Uterus (tissue), 4 donors: ENCODE results near the gene GRIK4. TPM values are rescaled to one million over a fixed set of nuclear protein-coding genes. Genes with fewer than 3 reads are reported as not detected.

ENCODE experiments used
- DNase-seq, 2 donors: peaks; one replicate each; pipeline ENCODE4 v3.0.0-alpha.2; 2019 to 2020
- H3K27ac ChIP-seq, 2 donors: fragments of 200-600 bp; sonication (generic); 1 replicate in 1 of 2; 2 replicates in 1 of 2; pipeline ENCODE4 v1.5.1; 2016 to 2018
- H3K27me3 ChIP-seq, 2 donors: fragments of 200-600 bp; sonication (generic); one replicate each; pipeline ENCODE4 v1.5.1; 2018 to 2019; ENCODE audit warnings: control low read depth in 1 of 2
- H3K36me3 ChIP-seq, 2 donors: fragments of 200-600 bp; sonication (generic); one replicate each; pipeline ENCODE4 v1.5.1; 2019; ENCODE audit warnings: control low read depth in 1 of 2
- H3K4me1 ChIP-seq, 2 donors: fragments of 200-600 bp; sonication (generic); one replicate each; pipeline ENCODE4 v1.5.1; 2018 to 2019; ENCODE audit warnings: control low read depth in 1 of 2
- H3K4me3 ChIP-seq, 2 donors: fragments of 200-600 bp; sonication (generic); 1 replicate in 1 of 2; 2 replicates in 1 of 2; pipeline ENCODE4 v1.5.1; 2018 to 2019; ENCODE audit warnings: mild to moderate bottlenecking in 1 of 2
- H3K9me3 ChIP-seq, 2 donors: fragments of 200-600 bp; sonication (generic); one replicate each; pipeline ENCODE4 v1.5.1; 2019; ENCODE audit warnings: control low read depth in 1 of 2
- CTCF ChIP-seq, 4 experiments: fragments of 200-600 bp in 2 of 4; fragments of 450-650 bp in 2 of 4; sonication (generic) in 2 of 4; IDR thresholded peaks; one replicate each; pipeline ENCODE4 v1.5.1; 2016 to 2019; ENCODE audit warnings: antibody characterized with exemption in 4 of 4, mild to moderate bottlenecking in 2 of 4, moderate library complexity in 1 of 4
- POLR2A ChIP-seq, 2 donors: fragments of 450-650 bp; IDR thresholded peaks; one replicate each; pipeline ENCODE4 v1.6.1; 2016; ENCODE audit warnings: antibody characterized with exemption in 2 of 2, mild to moderate bottlenecking in 1 of 2, moderate library complexity in 1 of 2
- intact Hi-C: fragments of 100-400 bp; cut with DNase I; formaldehyde crosslinking; loops from one replicate; pipeline ENCODE4 v1.15.1; 2023; ENCODE audit warnings: low total_unique reads
- total RNA-seq, 4 donors: library from RNA; depleted of rRNA in 3 of 4; stranded (reverse); fragments of >200 nt in 3 of 4; gene quantifications; one replicate each; pipeline versions ENCODE4 v1.1.0 to v1.2.4, GENCODE V29; 2014 to 2023
- donor health status: DM: yes; HTN: yes; CAD: no.

Gene GRIK4
- total RNA-seq, 4 donors from 2014 or later = 0.28 to 1.1 TPM; not detected in 2

GRCh38 chr11:120904116-120904515, 392.6 kb downstream of the GRIK4 start:
- no peak overlapping the region for H3K4me3 ChIP-seq
- no peak for TF ChIP-seq CTCF (IDR thresholded peaks at IDR 0.05)
- no peak for TF ChIP-seq POLR2A (IDR thresholded peaks at IDR 0.05)
- no peaks in the 10 kb centered on the region for H3K27me3 ChIP-seq
- no peaks in the 10 kb centered on the region for H3K9me3 ChIP-seq
- no peaks in the 10 kb centered on the region for H3K36me3 ChIP-seq
- H3K4me1 ChIP-seq = no peaks in the 10 kb centered on the region
- intact Hi-C loops = no loop called here
- no peak for DNase-seq
- H3K27ac ChIP-seq = no peak overlapping the region

DNA sequence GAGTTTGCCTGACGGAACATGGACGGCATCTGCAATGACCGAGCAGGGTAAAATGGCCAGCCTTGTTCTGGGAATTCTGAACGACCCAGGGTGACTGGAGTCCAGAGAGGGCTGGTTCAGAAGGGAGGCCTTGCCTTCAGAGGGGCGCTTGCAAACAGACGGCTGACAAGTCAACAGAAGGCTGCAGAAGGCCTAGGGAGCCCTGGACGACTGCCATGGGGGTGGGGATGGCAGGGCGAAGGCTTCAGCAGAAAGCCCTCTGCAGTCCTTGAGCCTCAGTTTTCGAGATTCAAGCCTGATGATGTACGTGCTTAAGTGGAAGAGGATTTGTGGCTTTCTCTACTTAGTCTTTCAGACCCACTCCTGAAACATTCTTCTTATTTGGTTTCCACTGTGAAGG, 395.2 kb downstream of the GRIK4 start:
- no peaks in the 10 kb centered on the region for H3K36me3 ChIP-seq
- DNase-seq = no peak
- intact Hi-C loops = no loop called here
- TF ChIP-seq POLR2A (IDR thresholded peaks at IDR 0.05) (no peak), CTCF (IDR thresholded peaks at IDR 0.05) (no peak)
- no peak overlapping the region for H3K27ac ChIP-seq
- no peak overlapping the region for H3K4me3 ChIP-seq
- H3K9me3 ChIP-seq = no peaks in the 10 kb centered on the region
- H3K27me3 ChIP-seq = no peaks in the 10 kb centered on the region
- H3K4me1 ChIP-seq = no peaks in the 10 kb centered on the region

GRCh38 chr11:120907971-120908370, 396.4 kb downstream of the GRIK4 start:
- no peak for DNase-seq
- Histone ChIP-seq H3K9me3 (no peaks in the 10 kb centered on the region), H3K4me3 (no peak overlapping the region), H3K36me3 (no peaks in the 10 kb centered on the region), H3K27ac (no peak overlapping the region), H3K4me1 (no peaks in the 10 kb centered on the region), H3K27me3 (no peaks in the 10 kb centered on the region)
- intact Hi-C loops = no loop called here
- TF ChIP-seq POLR2A (IDR thresholded peaks at IDR 0.05) = no peak
- no peak for TF ChIP-seq CTCF (IDR thresholded peaks at IDR 0.05)

- DNase-seq = no peak
- Histone ChIP-seq H3K36me3 (no peaks in the 10 kb centered on the region), H3K27ac (no peak overlapping the region), H3K27me3 (no peaks in the 10 kb centered on the region), H3K4me3 (no peak overlapping the region), H3K9me3 (no peaks in the 10 kb centered on the region), H3K4me1 (no peaks in the 10 kb centered on the region)
- no peak for TF ChIP-seq POLR2A (IDR thresholded peaks at IDR 0.05)
- no peak for TF ChIP-seq CTCF (IDR thresholded peaks at IDR 0.05)
- intact Hi-C loops = no loop called here
Observed at GRCh38 chr11:120908461-120909181, 397.1 kb downstream of the GRIK4 start.

DNA sequence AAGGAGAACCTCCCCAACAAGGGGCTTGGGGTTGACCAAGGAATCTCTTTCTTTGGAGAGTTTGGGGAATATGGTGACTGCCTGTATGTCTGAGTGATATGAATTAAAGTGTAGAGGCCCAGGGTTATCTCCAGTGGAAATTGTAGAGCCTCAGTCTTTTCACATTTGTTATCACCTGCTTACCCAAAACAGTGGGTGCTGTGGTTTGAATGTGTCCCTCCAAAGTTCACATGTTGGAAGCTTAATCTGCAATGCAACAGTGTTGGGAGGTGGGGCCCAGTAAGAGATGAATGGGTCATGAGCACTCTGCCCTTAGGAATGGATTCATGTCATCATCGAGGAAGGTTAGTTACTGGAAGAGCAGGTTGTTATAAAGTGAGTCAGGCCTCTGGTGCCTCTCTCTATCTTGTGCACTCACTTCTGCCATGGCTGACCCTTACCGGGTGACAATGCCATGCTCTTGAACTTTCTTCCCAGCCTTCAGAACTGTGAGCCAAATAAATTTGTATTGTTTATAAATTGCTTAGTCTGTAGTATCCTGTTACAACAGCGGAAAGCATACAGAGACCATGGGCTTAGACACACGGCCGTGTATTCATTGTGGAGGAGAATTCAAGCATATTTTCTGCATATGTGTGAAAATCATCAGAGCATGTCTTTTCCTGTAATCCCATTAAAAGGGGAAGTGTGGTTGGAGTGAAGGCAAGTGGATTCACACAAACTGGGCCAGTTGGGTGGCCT, 398.3 kb downstream of the GRIK4 start:
- Histone ChIP-seq H3K4me3 (no peak overlapping the region), H3K27ac (no peak overlapping the region), H3K9me3 (no peaks in the 10 kb centered on the region), H3K4me1 (no peaks in the 10 kb centered on the region), H3K27me3 (no peaks in the 10 kb centered on the region), H3K36me3 (no peaks in the 10 kb centered on the region)
- DNase-seq = no peak
- TF ChIP-seq CTCF (IDR thresholded peaks at IDR 0.05) (no peak), POLR2A (IDR thresholded peaks at IDR 0.05) (no peak)
- intact Hi-C loops = no loop called here
